Mesothelial cell of epicardium (in vitro differentiated cells): ENCODE measurements around the gene RERGL. TPM values are rescaled to one million over a fixed set of nuclear protein-coding genes. Genes with fewer than 3 reads are reported as not detected.
"Not testable (repeated sequence)": the region's sequence is repeated elsewhere in the genome, so short reads cannot be mapped to it uniquely, and the experiment has no call there.

ENCODE experiments used
- DNase-seq, 2 experiments: peaks; one replicate each; pipeline ENCODE4 v3.0.0; 2021; ENCODE audit warnings: low spot score in 2 of 2; ENCODE audit not compliant: unreplicated experiment in 2 of 2
- H3K27ac Mint-ChIP-seq: 2 replicates; pipeline ENCODE4 v1.8.0; 2021; ENCODE audit warnings: mixed read lengths
- H3K27me3 Mint-ChIP-seq: 2 replicates; pipeline ENCODE4 v1.8.0; 2021; ENCODE audit warnings: low read depth, mixed read lengths
- H3K36me3 Mint-ChIP-seq: 2 replicates; pipeline ENCODE4 v1.8.0; 2021; ENCODE audit warnings: mixed read lengths
- H3K4me1 Mint-ChIP-seq: 2 replicates; pipeline ENCODE4 v1.8.0; 2021; ENCODE audit warnings: mixed read lengths
- H3K4me3 Mint-ChIP-seq: 2 replicates; pipeline ENCODE4 v1.8.0; 2021; ENCODE audit warnings: mild to moderate bottlenecking, moderate library complexity, mixed read lengths
- H3K9me3 Mint-ChIP-seq: 2 replicates; pipeline ENCODE4 v1.8.0; 2021; ENCODE audit warnings: mixed read lengths
- CTCF ChIP-seq: fragments of 200-600 bp; sonication (generic); IDR thresholded peaks from one replicate; pipeline ENCODE4 v1.5.0; 2021; ENCODE audit warnings: antibody characterized with exemption; ENCODE audit not compliant: unreplicated experiment
- total RNA-seq: library from RNA; stranded (reverse); gene quantifications from 3 replicates; pipeline ENCODE4 v1.2.1, GENCODE V29; 2021

Gene RERGL
- total RNA-seq, 1 donor from 2014 or later, result 0.40 TPM

- TF ChIP-seq CTCF, result no peak
- H3K4me1 Mint-ChIP-seq, result peaks cover 5% of the 10 kb centered on the region
Observed at GRCh38 chr12:18057051-18057450, 32.9 kb downstream of the RERGL start.

GRCh38 chr12:18054925-18055619 is 34.9 kb downstream of the RERGL start:
- peaks cover 25% of the 10 kb centered on the region for H3K9me3 Mint-ChIP-seq
- no peak for TF ChIP-seq CTCF
- no peak overlapping the region for H3K4me3 Mint-ChIP-seq
- DNase-seq, result no peak
- no peak overlapping the region for H3K27ac Mint-ChIP-seq
- peaks cover 2% of the 10 kb centered on the region for H3K27me3 Mint-ChIP-seq
- H3K4me1 Mint-ChIP-seq, result peaks cover 5% of the 10 kb centered on the region
- H3K36me3 Mint-ChIP-seq, result no peaks in the 10 kb centered on the region

More at GRCh38 chr12:18057051-18057450, 32.9 kb downstream of the RERGL start:
- H3K4me3 Mint-ChIP-seq, result no peak overlapping the region
- peaks cover 32% of the 10 kb centered on the region for H3K9me3 Mint-ChIP-seq
- peaks cover 4% of the 10 kb centered on the region for H3K36me3 Mint-ChIP-seq
- H3K27me3 Mint-ChIP-seq, result no peaks in the 10 kb centered on the region
- H3K27ac Mint-ChIP-seq, result no peak overlapping the region
- no peak for DNase-seq

GRCh38 chr12:18045446-18045992 is 44.5 kb downstream of the RERGL start:
- Mint-ChIP-seq H3K27ac (no peak overlapping the region), H3K4me3 (no peak overlapping the region), H3K9me3 (peaks cover under 1% of the 10 kb centered on the region), H3K4me1 (no peaks in the 10 kb centered on the region), H3K36me3 (no peaks in the 10 kb centered on the region), H3K27me3 (no peaks in the 10 kb centered on the region)
- no peak for DNase-seq
- TF ChIP-seq CTCF, result no peak

GRCh38 chr12:18040060-18040742 is 49.8 kb downstream of the RERGL start:
- H3K27me3 Mint-ChIP-seq, H3K4me3 Mint-ChIP-seq, H3K4me1 Mint-ChIP-seq, H3K27ac Mint-ChIP-seq, DNase-seq, H3K36me3 Mint-ChIP-seq: not testable (repeated sequence)
- peaks cover 22% of the 10 kb centered on the region for H3K9me3 Mint-ChIP-seq

Other genes with a start within 250 kb of the RERGL start
- gene PIK3C2G, start 171.3 kb upstream of the RERGL start, total RNA-seq, result 2.6 to 4.1 TPM (median 2.7 TPM) in 3 replicates